Neural crest cell (in vitro differentiated cells): ENCODE results near the gene VPS26C. TPM values are rescaled to one million over a fixed set of nuclear protein-coding genes. Genes with fewer than 3 reads are reported as not detected.

Source experiments
- DNase-seq: peaks from one replicate; pipeline ENCODE4 v3.0.0; 2021; ENCODE audit warnings: low read depth, mixed read lengths, low spot score
- H3K27ac Mint-ChIP-seq: one replicate; pipeline ENCODE4 v1.8.0; 2021; ENCODE audit warnings: mild to moderate bottlenecking, mixed read lengths; ENCODE audit not compliant: unreplicated experiment
- H3K27me3 Mint-ChIP-seq: 2 replicates; pipeline ENCODE4 v1.8.0; 2021; ENCODE audit warnings: low read depth, mild to moderate bottlenecking, mixed read lengths
- H3K36me3 Mint-ChIP-seq: 2 replicates; pipeline ENCODE4 v1.8.0; 2021; ENCODE audit warnings: low read depth, mild to moderate bottlenecking, mixed read lengths
- H3K4me1 Mint-ChIP-seq: 2 replicates; pipeline ENCODE4 v1.8.0; 2021; ENCODE audit warnings: mixed read lengths
- H3K4me3 Mint-ChIP-seq: one replicate; pipeline ENCODE4 v1.8.0; 2021; ENCODE audit warnings: mild to moderate bottlenecking, mixed read lengths
- H3K9me3 Mint-ChIP-seq: 2 replicates; pipeline ENCODE4 v1.8.0; 2021; ENCODE audit warnings: mixed read lengths
- CTCF ChIP-seq: fragments of 200-600 bp; sonication (generic); conservative IDR thresholded peaks from 2 replicates; pipeline ENCODE4 v1.5.0; 2021; ENCODE audit warnings: antibody characterized with exemption, mild to moderate bottlenecking
- total RNA-seq: library from RNA; stranded (reverse); gene quantifications from 2 replicates; pipeline ENCODE4 v1.2.1, GENCODE V29; 2021

VPS26C gene
- total RNA-seq, 1 donor from 2014 or later = 41.1 TPM

DNA sequence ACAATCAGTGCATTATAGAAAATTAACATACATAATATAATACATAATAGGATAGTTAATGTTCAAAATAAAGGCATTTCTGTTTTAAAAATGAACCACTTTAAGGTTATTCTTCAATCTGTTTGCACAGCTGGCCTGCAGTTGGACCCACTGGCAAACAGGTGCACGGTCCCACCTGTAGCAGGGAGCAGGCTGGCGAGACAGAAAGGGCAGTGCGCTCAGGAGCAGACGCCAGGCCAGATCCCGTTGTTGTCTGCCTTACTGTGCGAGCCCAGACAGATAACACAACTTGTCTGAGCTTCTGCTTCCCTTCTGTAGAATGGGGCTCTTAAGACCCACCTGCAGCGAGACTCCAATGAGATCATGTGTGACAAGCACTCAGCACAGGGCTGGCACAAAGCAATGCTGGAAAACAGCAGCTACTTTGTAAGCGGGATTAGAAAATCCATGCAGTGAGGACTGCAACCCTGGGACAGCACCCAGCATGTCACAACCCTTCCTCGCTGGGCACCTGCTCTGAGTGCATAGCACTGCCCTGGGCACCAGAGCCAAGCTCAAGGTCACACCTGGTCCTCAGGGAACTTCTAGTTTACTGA is 33.5 kb downstream of the VPS26C start:
- Mint-ChIP-seq H3K4me1 (peaks cover 22% of the 10 kb centered on the region), H3K36me3 (peaks cover 6% of the 10 kb centered on the region), H3K9me3 (no peaks in the 10 kb centered on the region), H3K27ac (no peak overlapping the region), H3K27me3 (no peaks in the 10 kb centered on the region), H3K4me3 (no peak overlapping the region)
- no peak for TF ChIP-seq CTCF
- no peak for DNase-seq

DNA sequence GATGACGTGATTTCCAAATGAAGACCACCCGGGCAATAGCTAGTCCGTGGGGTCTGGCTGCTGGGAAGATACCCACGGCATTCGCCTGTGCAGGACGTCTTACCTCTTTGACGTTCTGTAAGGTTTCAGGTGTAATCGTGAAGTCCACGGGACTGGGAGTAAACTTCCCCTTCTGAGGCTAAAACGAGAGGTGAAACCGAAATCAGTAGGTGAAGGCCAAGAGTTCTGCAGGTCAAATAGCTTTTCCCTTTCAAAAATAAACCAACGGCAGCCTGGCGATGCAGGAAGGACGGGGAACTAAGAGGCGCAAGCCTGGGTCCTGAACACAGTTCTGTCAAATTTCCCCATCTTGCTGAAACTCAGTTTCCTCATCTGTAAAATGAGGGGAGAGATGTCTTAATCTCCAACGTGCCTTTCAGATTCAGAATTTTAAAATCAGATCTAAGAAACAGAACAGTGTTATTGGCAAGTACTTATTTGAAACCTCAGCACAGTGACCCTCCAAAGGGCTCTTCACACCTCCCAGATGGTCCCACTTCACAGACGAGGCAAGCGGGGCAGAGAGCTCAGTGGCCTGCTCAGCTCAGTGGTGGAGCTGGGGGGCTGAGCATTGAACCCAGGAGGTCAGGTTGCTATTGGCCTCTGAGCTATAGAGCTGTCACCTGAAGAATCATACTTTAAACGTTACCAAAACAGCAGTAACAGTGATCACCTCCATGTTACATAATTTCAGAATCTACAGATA is 34.7 kb downstream of the VPS26C start:
- Mint-ChIP-seq H3K4me3 (no peak overlapping the region), H3K27me3 (no peaks in the 10 kb centered on the region), H3K27ac (no peak overlapping the region), H3K36me3 (peaks cover 12% of the 10 kb centered on the region), H3K4me1 (peaks cover 10% of the 10 kb centered on the region), H3K9me3 (no peaks in the 10 kb centered on the region)
- no peak for TF ChIP-seq CTCF
- DNase-seq = no peak

DNA sequence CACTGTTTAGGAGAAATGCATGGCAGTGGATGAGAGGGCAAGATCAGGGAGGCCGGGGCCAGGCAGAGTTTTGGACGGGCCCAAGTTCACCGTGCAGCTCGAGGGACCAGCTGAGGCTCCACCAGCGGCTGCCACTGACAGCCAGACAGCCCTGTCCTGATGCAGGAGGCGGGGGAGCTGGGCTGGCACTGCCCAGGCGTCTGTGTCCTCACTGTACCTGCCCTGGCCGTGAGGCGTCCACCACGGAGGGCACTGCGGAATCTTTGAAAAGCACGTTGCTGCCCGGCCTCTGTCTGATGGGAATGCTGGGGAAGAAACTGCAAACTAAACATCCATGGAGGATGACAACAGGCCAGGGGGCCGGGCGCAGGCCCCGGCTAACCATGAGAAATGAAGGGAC is 35.5 kb downstream of the VPS26C start:
- H3K9me3 Mint-ChIP-seq = no peaks in the 10 kb centered on the region
- peaks cover 3% of the 10 kb centered on the region for H3K4me1 Mint-ChIP-seq
- no peaks in the 10 kb centered on the region for H3K27me3 Mint-ChIP-seq
- DNase-seq = no peak
- H3K4me3 Mint-ChIP-seq = no peak overlapping the region
- no peak for TF ChIP-seq CTCF
- H3K27ac Mint-ChIP-seq = no peak overlapping the region
- peaks cover 12% of the 10 kb centered on the region for H3K36me3 Mint-ChIP-seq

GRCh38 chr21:37231249-37231645 is 35.9 kb downstream of the VPS26C start:
- DNase-seq = no peak
- no peaks in the 10 kb centered on the region for H3K27me3 Mint-ChIP-seq
- no peaks in the 10 kb centered on the region for H3K9me3 Mint-ChIP-seq
- peaks cover 12% of the 10 kb centered on the region for H3K36me3 Mint-ChIP-seq
- no peak for TF ChIP-seq CTCF
- H3K27ac Mint-ChIP-seq = peak overlapping the region; percentile 37
- H3K4me1 Mint-ChIP-seq = no peaks in the 10 kb centered on the region
- no peak overlapping the region for H3K4me3 Mint-ChIP-seq

- no peak for DNase-seq
- TF ChIP-seq CTCF = no peak
- peaks cover 12% of the 10 kb centered on the region for H3K36me3 Mint-ChIP-seq
- H3K27ac Mint-ChIP-seq = peak overlapping the region; percentile 37
- H3K4me3 Mint-ChIP-seq = no peak overlapping the region
- no peaks in the 10 kb centered on the region for H3K4me1 Mint-ChIP-seq
- H3K27me3 Mint-ChIP-seq = no peaks in the 10 kb centered on the region
- H3K9me3 Mint-ChIP-seq = no peaks in the 10 kb centered on the region
These were observed 36.4 kb downstream of the VPS26C start for GRCh38 chr21:37230632-37231248.
